Muscle layer of duodenum (tissue), 2 donors: Measurements from ENCODE around the gene MUC4.

ENCODE experiments used
- H3K27ac ChIP-seq: one replicate; pipeline ENCODE4 v1.7.0; 2013; ENCODE audit warnings: mild to moderate bottlenecking, low read length
- H3K27me3 ChIP-seq: one replicate; pipeline ENCODE4 v1.7.0; 2013; ENCODE audit warnings: low read depth, mild to moderate bottlenecking, control low read depth, low read length
- H3K36me3 ChIP-seq, 2 donors: one replicate each; pipeline ENCODE4 v1.7.0; 2013; ENCODE audit warnings: low read length in 2 of 2, control low read depth in 1 of 2, mild to moderate bottlenecking in 1 of 2; ENCODE audit not compliant: insufficient read depth in 2 of 2, control insufficient read depth in 1 of 2
- H3K4me1 ChIP-seq, 2 donors: one replicate each; pipeline ENCODE4 v1.7.0; 2013; ENCODE audit warnings: low read length in 2 of 2, mild to moderate bottlenecking in 2 of 2, control low read depth in 1 of 2, moderate library complexity in 1 of 2; ENCODE audit not compliant: insufficient read depth in 2 of 2, control insufficient read depth in 1 of 2
- H3K4me3 ChIP-seq, 2 donors: one replicate each; pipeline ENCODE4 v1.7.0; 2013; ENCODE audit warnings: low read length in 2 of 2, low read depth in 1 of 2, mild to moderate bottlenecking in 1 of 2
- H3K9me3 ChIP-seq, 2 donors: one replicate each; pipeline ENCODE4 v1.7.0; 2013; ENCODE audit warnings: low read length in 2 of 2, control low read depth in 1 of 2, mild to moderate bottlenecking in 1 of 2; ENCODE audit not compliant: control insufficient read depth in 1 of 2
- donor health status: healthy.

The MUC4 gene

GRCh38 chr3:195811756-195812155 lies at the start of gene MUC4:
MUC4 (minus strand) TSS chr3:195811929; CDS start chr3:195811817, 112 bp downstream.
- no peaks in the 10 kb centered on the region for H3K4me1 ChIP-seq
- H3K27ac ChIP-seq, result no peak within 1 kb of the TSS
- no peaks in the 10 kb centered on the region for H3K27me3 ChIP-seq

DNA sequence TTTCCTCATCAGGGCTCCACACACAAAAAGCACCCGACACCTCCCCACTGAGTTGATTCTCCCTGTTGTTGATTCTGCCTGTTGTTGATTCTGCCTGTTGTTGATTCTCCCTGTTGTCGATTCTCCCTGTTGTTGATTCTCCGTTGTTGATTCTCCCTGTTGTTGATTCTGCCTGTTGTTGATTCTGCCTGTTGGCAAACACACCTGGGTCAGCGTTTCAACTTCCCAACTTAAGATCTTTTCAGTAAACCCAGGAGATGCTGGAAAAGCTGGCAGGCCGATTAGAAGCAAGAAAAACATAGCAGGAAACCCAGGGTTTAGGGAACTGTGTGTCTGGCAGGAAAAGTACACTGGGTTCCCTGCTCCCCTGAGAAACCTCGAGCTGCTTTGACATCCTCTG lies 48.7 kb upstream of the MUC4 start:
- peaks cover 2 to 7% of the 10 kb centered on the region in 2 donors for H3K36me3 ChIP-seq
- no peaks in the 10 kb centered on the region for H3K27me3 ChIP-seq
- no peaks in the 10 kb centered on the region for H3K9me3 ChIP-seq
- peaks cover 0 to 20% of the 10 kb centered on the region in 2 donors for H3K4me1 ChIP-seq
- no peak overlapping the region for H3K4me3 ChIP-seq
- H3K27ac ChIP-seq, result no peak overlapping the region

More at GRCh38 chr3:195811756-195812155, at the start of gene MUC4:
- H3K9me3 ChIP-seq, result no peaks in the 10 kb centered on the region
- no peak within 1 kb of the TSS for H3K4me3 ChIP-seq
- no peaks in the 10 kb centered on the region for H3K36me3 ChIP-seq

DNA sequence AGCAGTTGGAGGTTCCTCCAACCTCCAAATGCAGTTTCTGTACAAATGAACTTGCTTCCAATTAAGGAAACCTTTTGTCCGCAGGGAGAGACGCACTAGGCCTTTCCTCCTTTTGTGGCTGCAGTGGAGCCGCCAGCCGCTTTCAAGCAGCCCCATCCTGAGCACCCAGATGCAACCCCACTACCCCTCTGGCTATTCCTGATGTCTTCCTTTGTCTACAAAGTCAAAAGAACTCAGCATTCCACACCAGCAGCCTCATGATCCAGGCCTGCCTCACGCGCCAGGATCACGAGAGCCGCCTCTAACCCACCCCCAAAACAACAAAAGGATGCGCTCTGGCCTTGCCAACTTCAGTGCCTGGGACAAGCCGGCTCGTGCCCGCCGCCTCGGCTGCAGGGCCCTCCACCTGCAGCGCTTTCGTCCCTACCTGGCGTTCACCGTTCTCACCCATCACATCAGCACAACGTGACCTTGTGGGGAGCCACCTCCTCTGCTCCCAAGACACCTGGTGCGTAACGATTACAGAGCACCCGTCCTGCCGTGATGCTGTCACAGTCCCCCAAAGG lies 48.2 kb upstream of the MUC4 start:
- no peaks in the 10 kb centered on the region for H3K27me3 ChIP-seq
- H3K36me3 ChIP-seq, result peaks cover 0 to 7% of the 10 kb centered on the region in 2 donors
- peak overlapping the region in 1 of 2 donors; percentile 37 for H3K4me3 ChIP-seq
- H3K4me1 ChIP-seq, result peaks cover 0 to 20% of the 10 kb centered on the region in 2 donors
- H3K27ac ChIP-seq, result no peak overlapping the region
- H3K9me3 ChIP-seq, result no peaks in the 10 kb centered on the region

- Histone ChIP-seq H3K4me1 (peaks cover 0 to 20% of the 10 kb centered on the region in 2 donors), H3K27me3 (no peaks in the 10 kb centered on the region), H3K9me3 (no peaks in the 10 kb centered on the region), H3K4me3 (peak overlapping the region in 1 of 2 donors; percentile 37), H3K36me3 (peaks cover 0 to 7% of the 10 kb centered on the region in 2 donors), H3K27ac (no peak overlapping the region)
These were observed 47.5 kb upstream of the MUC4 start for GRCh38 chr3:195859061-195859845.

DNA sequence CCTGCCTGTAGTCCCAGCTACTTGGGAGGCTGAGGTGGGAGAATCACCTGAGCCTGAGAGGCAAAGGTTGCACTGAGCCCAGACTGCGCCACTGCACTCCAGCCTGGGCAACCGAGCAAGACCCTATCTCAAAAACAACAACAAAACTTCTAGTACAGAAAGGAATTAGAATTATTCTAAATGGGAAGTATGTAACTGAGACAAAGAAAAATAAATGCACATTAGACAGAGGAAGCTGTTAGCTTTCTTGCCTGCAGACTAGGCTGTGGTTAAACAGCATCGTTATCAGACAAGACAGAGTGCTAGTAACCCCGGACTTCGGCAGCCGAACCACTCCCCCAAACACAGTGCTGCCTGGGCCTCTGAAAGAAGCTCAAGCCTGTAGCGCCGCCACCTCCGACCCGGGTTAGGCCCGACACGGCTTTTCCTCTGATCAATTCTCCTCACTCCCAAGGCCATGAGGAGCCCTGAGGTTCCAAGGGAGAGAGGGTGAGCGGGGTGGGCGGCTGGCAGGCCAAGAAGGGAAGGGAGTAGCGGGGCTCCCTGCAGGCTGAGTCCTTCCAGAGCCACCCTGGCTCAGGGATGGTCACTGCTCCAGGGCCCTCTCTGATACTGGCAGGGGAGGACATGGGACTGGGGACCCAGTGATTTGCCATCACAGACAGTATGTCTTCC lies 44.8 kb upstream of the MUC4 start:
- H3K9me3 ChIP-seq, result no peaks in the 10 kb centered on the region
- H3K36me3 ChIP-seq, result no peaks in the 10 kb centered on the region
- H3K27me3 ChIP-seq, result no peaks in the 10 kb centered on the region
- peaks cover 0 to 8% of the 10 kb centered on the region in 2 donors for H3K4me1 ChIP-seq
- H3K4me3 ChIP-seq, result no peak overlapping the region
- no peak overlapping the region for H3K27ac ChIP-seq

DNA sequence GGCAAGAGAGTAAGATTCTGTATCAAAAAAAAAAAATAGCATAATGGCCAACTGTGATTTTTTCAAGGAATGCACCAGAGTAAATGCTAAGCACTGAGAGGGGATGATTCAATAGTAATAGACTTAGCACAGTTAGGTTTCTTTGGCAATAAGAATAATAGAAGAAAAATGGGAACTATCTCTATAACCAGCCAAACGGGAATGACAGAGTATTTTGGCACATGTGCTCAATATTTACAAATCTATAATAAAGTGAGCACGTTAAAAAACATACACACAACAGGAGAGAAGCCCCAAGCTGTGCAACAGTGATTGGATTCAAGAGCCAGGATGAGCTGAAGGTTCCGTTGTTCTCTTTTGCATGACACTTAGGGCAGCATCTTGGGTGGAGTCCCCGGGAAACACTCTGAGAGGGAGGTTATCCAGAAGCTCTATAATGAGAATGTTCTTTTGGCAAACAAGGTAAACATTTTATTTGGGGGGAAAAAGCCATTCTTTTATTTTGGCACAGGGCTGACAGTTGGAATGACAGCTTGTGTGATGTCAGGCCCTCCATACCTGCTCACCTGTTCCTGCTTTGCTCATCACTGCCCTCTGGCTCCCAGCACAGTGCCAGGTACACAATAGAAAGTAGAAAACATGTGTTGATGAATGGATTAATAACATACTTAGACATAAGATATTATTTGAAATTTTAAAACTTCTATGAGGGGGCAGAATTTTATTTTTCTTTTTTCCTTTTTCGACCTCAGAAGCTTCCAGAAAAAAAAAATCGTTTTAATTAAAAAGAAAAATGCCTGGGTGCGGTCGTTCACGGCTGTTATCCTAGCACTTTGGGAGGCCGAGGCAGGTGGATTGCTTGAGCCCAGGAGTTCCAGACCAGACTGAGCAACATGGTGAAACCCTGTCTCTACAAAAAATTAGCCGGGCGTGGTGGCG lies 44.0 kb upstream of the MUC4 start:
- H3K27ac ChIP-seq, result no peak overlapping the region
- no peak overlapping the region for H3K4me3 ChIP-seq
- H3K36me3 ChIP-seq, result no peaks in the 10 kb centered on the region
- H3K9me3 ChIP-seq, result no peaks in the 10 kb centered on the region
- H3K27me3 ChIP-seq, result no peaks in the 10 kb centered on the region
- peaks cover 0 to 8% of the 10 kb centered on the region in 2 donors for H3K4me1 ChIP-seq

DNA sequence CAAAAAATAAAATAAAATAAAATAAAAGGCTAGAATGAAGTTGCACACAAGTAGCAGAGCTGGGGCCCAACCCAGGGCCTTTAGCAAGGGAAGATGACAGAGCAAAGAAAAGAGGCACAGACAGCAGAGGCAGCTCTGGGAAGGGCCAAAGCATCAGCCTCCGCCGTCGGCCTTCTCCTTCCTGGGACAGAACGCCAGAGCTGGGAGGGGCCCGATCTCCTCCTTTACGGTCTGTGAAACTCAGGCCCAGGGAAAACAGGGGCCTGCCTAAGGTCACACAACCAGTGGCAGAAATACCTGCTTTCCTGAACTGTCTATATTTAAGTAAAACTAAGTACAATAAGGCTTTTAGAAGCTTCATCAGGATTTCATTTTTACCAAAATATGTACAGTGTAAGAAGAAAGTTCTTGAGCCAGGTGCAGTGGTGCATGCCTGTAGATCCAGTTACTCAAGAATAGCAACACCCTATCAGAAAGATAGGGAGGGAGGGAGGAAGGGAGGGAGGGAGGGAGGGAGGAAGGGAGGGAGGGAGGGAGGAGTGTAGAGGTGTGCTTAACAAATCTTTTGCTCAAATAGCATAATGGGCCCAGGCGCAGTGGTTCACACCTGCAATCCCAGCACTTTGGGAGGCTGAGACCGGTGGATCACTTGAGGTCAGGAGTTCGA lies 43.0 kb upstream of the MUC4 start:
- no peaks in the 10 kb centered on the region for H3K9me3 ChIP-seq
- H3K27me3 ChIP-seq, result no peaks in the 10 kb centered on the region
- H3K36me3 ChIP-seq, result no peaks in the 10 kb centered on the region
- H3K27ac ChIP-seq, result no peak overlapping the region
- H3K4me3 ChIP-seq, result no peak overlapping the region
- peaks cover 0 to 8% of the 10 kb centered on the region in 2 donors for H3K4me1 ChIP-seq

- Histone ChIP-seq H3K27me3 (no peaks in the 10 kb centered on the region), H3K27ac (no peak overlapping the region), H3K36me3 (no peaks in the 10 kb centered on the region), H3K4me1 (peaks cover 0 to under 1% of the 10 kb centered on the region in 2 donors), H3K4me3 (no peak overlapping the region), H3K9me3 (no peaks in the 10 kb centered on the region)
These were observed 42.3 kb upstream of the MUC4 start for GRCh38 chr3:195853996-195854395.

- Histone ChIP-seq H3K27ac (no peak overlapping the region), H3K4me1 (no peaks in the 10 kb centered on the region), H3K9me3 (no peaks in the 10 kb centered on the region), H3K36me3 (no peaks in the 10 kb centered on the region), H3K27me3 (no peaks in the 10 kb centered on the region), H3K4me3 (no peak overlapping the region)
These were observed 41.3 kb upstream of the MUC4 start for GRCh38 chr3:195853036-195853435.

- H3K27ac ChIP-seq, result no peak overlapping the region
These were observed 39.3 kb upstream of the MUC4 start for GRCh38 chr3:195850857-195851543.

More at GRCh38 chr3:195850857-195851543, 39.3 kb upstream of the MUC4 start:
- H3K27me3 ChIP-seq, result no peaks in the 10 kb centered on the region
- H3K4me3 ChIP-seq, result no peak overlapping the region
- H3K9me3 ChIP-seq, result no peaks in the 10 kb centered on the region
- no peaks in the 10 kb centered on the region for H3K36me3 ChIP-seq
- H3K4me1 ChIP-seq, result no peaks in the 10 kb centered on the region
